HG03103 (cell line): ENCODE data around the gene CD40LG.

Source experiments
- ATAC-seq: cut with Tn5 transposase; IDR thresholded peaks from one replicate; pipeline ENCODE4 v1.9.1; 2021; ENCODE audit warnings: low read depth; ENCODE audit not compliant: unreplicated experiment

CD40LG gene

GRCh38 chrX:136646602-136647239 is 1.2 kb upstream of the CD40LG start:
- ATAC-seq, result no peak

- ATAC-seq, result no peak
Observed at GRCh38 chrX:136650811-136651210, 2.9 kb downstream of the CD40LG start.

GRCh38 chrX:136652822-136653723 is 5.1 kb downstream of the CD40LG start:
- ATAC-seq, result no peak

- ATAC-seq, result no peak
Observed at GRCh38 chrX:136656361-136656964, 8.5 kb downstream of the CD40LG start.

GRCh38 chrX:136658151-136658550 is 10.2 kb downstream of the CD40LG start:
- no peak for ATAC-seq

GRCh38 chrX:136659174-136659573 is 11.2 kb downstream of the CD40LG start:
- no peak for ATAC-seq

GRCh38 chrX:136660896-136661295 is 12.9 kb downstream of the CD40LG start:
- ATAC-seq, result no peak

- no peak for ATAC-seq
Observed at GRCh38 chrX:136662104-136662503, 14.1 kb downstream of the CD40LG start.

- ATAC-seq, result no peak
Observed at GRCh38 chrX:136662976-136663375, 15.0 kb downstream of the CD40LG start.

- peak; percentile 64 for ATAC-seq
Observed at GRCh38 chrX:136665258-136665900, 17.4 kb downstream of the CD40LG start.

GRCh38 chrX:136666088-136666487 is 18.1 kb downstream of the CD40LG start:
- peak; percentile 43 for ATAC-seq

GRCh38 chrX:136667446-136668168 is 19.6 kb downstream of the CD40LG start:
- ATAC-seq, result no peak

- no peak for ATAC-seq
Observed at GRCh38 chrX:136671006-136671610, 23.1 kb downstream of the CD40LG start.

- ATAC-seq, result no peak
Observed at GRCh38 chrX:136674270-136674985, 26.5 kb downstream of the CD40LG start.

GRCh38 chrX:136679531-136679930 is 31.6 kb downstream of the CD40LG start:
- ATAC-seq, result no peak

- ATAC-seq, result no peak
Observed at GRCh38 chrX:136684120-136684519, 36.2 kb downstream of the CD40LG start.

- ATAC-seq, result no peak
Observed at GRCh38 chrX:136687457-136687856, 39.5 kb downstream of the CD40LG start.

GRCh38 chrX:136689436-136689835 is 41.5 kb downstream of the CD40LG start:
- ATAC-seq, result no peak
